Measurements from ENCODE around the gene MBTD1.
"Not testable (repeated sequence)": the region's sequence is repeated elsewhere in the genome, so short reads cannot be mapped to it uniquely, and the experiment has no call there.

The MBTD1 gene

GRCh38 chr17:51188271-51188833 is 71.5 kb downstream of the MBTD1 start:
- DNase-seq (ENCODE audit: low spot score), result no peak

GRCh38 chr17:51185763-51186332 is 74.0 kb downstream of the MBTD1 start:
- DNase-seq (ENCODE audit: low spot score), result no peak

DNA sequence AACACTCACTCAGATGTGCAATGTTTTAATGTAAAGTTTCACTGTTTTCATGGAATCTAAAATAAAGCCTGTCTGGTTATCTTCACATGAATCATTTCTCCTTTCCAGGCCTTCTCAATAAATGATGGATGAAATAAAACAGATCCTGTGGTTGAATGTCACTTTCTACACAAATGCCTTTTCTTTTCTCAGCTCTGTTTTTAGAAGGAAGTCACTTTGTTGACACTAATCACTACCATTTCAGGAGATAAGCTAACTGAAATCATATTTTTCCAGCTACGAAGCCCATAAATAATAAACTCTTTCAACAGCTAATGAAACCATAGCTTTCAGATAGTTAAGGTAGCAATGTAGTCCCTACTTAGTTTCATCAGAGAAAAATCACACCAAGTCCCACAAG is 75.7 kb downstream of the MBTD1 start:
- DNase-seq (ENCODE audit: low spot score), result no peak

DNA sequence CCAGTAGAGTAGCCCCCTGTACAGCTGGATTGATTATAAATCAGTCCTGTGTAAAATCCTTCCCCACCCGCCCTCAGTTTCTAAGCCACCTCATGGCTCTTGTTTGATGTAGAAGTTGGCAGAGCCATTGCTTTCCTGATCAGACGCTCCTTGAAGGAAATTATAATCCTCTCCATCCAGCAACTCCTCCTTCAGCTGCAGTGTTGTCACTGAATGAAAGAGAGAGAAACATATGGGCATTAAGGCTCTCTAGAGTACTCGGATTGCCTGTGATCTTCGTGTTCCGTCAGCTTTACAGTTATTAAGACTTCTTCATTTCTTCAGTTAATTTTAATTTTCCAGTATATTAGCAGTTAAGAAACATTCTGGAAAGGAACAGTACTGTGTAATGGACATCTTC is 79.4 kb downstream of the MBTD1 start:
- DNase-seq (ENCODE audit: low spot score), result peak; percentile 19

- not testable (repeated sequence) for DNase-seq (ENCODE audit: low spot score)
Measured at GRCh38 chr17:51172030-51172429, 87.8 kb downstream of the MBTD1 start.

GRCh38 chr17:51170736-51171135 is 89.1 kb downstream of the MBTD1 start:
- no peak for DNase-seq (ENCODE audit: low spot score)

DNA sequence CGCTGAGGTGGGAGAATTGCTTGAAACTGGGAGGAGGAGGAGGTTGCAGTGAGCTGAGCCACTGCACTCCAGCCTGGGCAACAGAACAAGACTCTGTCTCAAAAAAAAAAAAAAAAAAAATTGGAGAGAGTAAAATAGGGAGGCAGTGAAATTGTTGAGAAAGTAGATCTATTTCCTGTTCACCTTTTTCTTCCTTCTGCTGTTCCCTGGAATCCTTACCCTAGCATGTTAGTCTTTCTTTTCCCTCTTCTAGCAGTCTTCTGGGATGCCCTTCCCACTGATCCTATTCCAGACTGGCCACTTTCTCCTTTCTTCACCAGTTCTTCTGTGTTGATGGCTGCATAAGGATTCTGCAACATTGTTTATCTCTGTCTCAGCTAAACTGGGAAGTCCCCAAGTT is 90.5 kb downstream of the MBTD1 start:
- no peak for DNase-seq (ENCODE audit: low spot score)

DNA sequence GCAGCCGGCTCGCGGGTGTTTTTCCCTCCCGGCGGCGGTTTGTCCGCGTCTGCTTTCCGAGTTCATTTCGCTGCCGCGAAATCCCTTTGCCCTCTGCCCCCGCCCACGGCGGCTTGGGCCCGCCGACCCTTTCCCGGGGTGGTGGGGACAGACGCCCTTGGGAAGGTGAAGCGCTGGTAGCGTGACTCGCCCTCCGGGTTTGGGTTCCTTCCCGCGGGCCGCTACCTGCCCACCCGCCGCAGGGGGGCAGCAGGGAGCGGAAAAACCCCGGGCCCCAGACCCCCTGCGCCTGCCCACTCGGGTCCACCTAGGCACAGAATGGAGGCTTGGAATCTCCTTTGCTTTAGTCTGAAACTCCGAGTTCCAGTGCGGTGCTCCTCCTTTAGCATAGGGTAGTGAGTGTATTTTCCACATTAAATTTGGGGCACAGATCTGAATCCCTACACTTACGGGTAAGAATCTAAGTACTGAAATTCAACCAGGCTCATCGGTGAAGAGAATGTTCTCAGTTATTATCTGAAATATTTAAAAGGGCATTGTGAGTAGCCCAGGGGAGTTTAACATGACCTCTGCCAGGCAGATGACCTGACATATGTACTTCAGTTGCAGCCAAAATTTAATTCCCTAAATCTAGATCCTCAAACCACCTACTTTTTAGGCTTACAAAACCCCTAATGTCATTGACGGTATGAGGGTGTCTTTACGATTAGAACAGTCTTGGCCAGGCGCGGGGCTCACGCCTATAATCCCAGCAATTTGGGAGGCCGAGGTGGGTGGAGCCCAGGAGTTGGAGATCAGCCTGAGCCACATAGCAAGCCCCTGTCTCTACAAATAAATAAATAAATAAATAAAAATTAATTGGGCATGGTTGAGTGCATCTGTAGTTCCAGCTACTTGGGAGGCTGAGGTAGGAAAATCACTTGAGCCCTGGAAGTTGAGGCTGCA is 92.6 kb downstream of the MBTD1 start:
- DNase-seq (ENCODE audit: low spot score), result peak; percentile 86

DNA sequence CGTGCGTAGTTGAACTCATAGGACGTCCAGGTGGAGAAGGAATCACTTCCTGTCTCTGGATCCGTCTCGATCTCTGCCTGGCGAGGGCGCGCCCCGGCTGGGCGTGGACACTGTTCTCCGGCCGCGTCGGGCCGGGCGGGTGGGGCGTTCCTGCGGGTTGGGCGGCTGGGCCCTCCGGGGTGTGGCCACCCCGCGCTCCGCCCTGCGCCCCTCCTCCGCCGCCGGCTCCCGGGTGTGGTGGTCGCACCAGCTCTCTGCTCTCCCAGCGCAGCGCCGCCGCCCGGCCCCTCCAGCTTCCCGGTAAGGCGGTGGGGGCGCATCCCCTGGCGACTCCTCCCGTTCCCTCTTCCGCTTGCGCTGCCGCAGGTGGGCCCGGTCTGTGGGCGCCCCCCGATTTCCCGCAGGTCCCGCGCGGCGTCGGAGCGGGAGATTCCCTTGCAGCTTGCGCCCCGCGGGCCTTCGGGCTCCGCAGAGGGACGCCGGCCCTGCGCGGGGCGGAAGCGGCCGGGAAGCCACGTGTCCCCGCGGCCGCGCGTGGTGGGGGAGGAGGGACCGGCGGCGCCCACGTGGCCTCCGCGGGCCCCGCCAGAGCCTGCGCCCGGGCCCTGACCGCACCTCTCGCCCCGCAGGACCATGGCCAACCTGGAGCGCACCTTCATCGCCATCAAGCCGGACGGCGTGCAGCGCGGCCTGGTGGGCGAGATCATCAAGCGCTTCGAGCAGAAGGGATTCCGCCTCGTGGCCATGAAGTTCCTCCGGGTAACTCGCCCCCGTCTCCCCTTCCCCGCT is 93.5 kb downstream of the MBTD1 start, which contains the start of gene NME2:
NME2 (plus strand) TSS at position 214 of the 789 bp plus-strand sequence; CDS start at position 634, 420 bp downstream.
- DNase-seq (ENCODE audit: low spot score), result peak; percentile 96

- no peak for DNase-seq (ENCODE audit: low spot score)
Measured at GRCh38 chr17:51165680-51166197, 94.1 kb downstream of the MBTD1 start.

- peak; percentile 58 for DNase-seq (ENCODE audit: low spot score)
Measured at GRCh38 chr17:51164911-51165679, 94.8 kb downstream of the MBTD1 start.

DNA sequence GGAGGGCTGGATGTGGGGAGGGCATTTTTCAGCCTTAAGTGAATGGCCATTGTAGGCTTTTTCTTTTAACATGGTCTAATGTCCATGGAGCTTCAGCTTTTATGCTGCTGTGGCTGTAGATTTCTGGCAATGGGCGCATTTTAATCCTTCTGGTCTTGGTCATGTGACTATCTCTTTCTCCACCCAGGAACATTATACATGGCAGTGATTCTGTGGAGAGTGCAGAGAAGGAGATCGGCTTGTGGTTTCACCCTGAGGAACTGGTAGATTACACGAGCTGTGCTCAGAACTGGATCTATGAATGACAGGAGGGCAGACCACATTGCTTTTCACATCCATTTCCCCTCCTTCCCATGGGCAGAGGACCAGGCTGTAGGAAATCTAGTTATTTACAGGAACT is 98.3 kb downstream of the MBTD1 start:
- DNase-seq (ENCODE audit: low spot score), result no peak

GRCh38 chr17:51159604-51160003 is 100.2 kb downstream of the MBTD1 start:
- DNase-seq (ENCODE audit: low spot score), result no peak

- no peak for DNase-seq (ENCODE audit: low spot score)
Measured at GRCh38 chr17:51155416-51155815, 104.4 kb downstream of the MBTD1 start.

GRCh38 chr17:51154176-51154575 is 105.7 kb downstream of the MBTD1 start:
- DNase-seq (ENCODE audit: low spot score), result no peak

GRCh38 chr17:51153210-51154072 is 106.4 kb downstream of the MBTD1 start, which contains the start of gene NME1:
Gene NME1, plus strand, starts transcription at chr17:51153559. Its CDS starts 2,096 bp downstream, at chr17:51155655.
- DNase-seq (ENCODE audit: low spot score), result peak; percentile 99

DNA sequence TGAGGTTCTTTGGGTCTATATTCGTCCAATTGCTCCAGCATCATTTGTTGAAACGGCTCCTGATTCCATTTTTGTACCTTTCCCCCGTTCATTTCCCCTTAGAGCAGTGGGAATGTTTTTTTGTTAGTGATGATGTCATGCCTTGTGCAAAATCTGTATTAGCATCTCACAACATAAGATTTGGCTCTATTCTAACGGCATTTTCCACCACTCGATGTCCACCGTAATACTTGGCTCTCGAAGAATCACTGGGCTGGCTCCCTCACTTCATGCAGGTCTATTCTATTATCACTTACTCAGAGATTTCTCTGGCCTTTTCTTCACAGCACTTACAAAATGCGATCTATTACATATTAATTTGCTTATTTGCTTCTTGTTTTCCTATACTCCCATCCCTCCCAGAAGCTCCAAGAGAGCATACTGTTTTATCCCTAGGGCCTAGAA is 107.1 kb downstream of the MBTD1 start:
- DNase-seq (ENCODE audit: low spot score), result peak; percentile 51

- no peak for DNase-seq (ENCODE audit: low spot score)
Measured at GRCh38 chr17:51150932-51151331, 108.9 kb downstream of the MBTD1 start.

- no peak for DNase-seq (ENCODE audit: low spot score)
Measured at GRCh38 chr17:51149163-51149562, 110.7 kb downstream of the MBTD1 start.

DNA sequence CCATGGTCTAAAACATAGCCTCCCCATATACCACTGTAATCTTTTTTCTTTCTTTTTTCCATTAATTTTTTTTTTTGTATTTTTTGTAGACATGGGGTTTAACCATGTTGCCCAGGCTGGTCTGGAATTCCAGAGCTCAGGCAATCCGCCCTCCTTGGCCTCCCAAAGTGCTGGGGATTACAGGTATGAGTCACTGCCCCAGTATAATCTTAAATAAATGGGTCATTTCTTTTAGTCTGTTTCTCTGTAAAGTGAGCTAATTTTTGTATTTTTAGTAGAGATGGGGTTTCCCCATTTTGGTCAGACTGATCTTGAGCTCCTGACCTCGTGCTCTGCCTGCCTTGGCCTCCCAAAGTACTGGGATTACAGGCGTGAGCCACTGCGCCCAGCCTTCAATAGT is 112.2 kb downstream of the MBTD1 start:
- DNase-seq (ENCODE audit: low spot score), result no peak
